DND-41 (cell line): ENCODE measurements around the gene MPST.

Source experiments
- CTCF ChIP-seq: IDR thresholded peaks from 2 replicates; pipeline ENCODE4 v1.5.1; 2012; ENCODE audit warnings: borderline replicate concordance, low read length, moderate library complexity, mild to moderate bottlenecking; ENCODE audit not compliant: poor library complexity, severe bottlenecking; ENCODE audit errors: extremely low read depth
- EZH2 ChIP-seq: IDR thresholded peaks from 3 replicates; pipeline ENCODE4 v1.6.1; 2012; ENCODE audit warnings: borderline replicate concordance, low read depth, mild to moderate bottlenecking, moderate library complexity, low read length, inconsistent platforms; ENCODE audit not compliant: severe bottlenecking

DNA sequence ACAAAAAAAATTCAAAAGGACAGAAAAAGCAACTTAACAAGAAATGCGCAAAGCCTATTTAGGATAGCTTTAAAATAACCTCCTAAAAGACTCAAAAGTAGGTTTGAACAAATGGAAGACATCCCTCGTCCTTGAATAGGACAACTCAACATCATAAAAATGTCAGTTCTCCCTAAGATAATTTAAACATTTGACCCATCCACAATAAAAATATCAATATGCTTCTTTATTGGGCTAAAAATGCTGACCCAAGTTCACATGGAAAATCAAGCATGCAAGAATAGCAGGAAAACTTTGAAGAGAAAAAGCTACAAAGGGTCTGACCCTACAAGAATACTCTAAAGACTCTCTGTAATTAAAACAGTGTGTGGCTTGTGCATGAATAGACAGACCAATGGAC lies 19.9 kb downstream of the MPST start:
- TF ChIP-seq CTCF: no peak
- no peak for TF ChIP-seq EZH2
